Measurements from ENCODE around the gene KRTAP9-7.

DNA sequence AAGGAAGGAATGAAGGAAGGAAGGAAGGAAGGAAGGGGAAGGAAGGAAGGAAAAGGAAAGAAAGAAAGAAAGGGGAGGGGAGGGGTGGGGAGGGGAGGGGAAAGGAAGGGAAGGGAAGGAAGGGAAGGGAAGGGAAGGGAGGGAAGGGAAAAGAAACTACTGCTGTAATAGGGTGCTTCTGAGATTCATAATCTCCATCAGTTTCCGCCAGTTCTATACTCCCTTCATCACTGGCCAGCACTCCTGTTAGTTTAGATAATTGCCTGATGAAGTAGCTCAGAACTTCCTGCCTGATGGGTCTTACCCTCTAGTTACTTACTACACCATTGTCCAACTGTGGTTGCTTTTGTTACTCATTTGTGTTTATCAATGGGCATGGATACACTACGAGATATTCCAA is 12.3 kb upstream of the KRTAP9-7 start:
- TF ChIP-seq SP1 (CRISPR knock-in tag; conservative IDR thresholded peaks at IDR 0.05) (no peak), GRHL2 (CRISPR knock-in tag; IDR thresholded peaks at IDR 0.05; ENCODE audit: insufficient replicate concordance, severe bottlenecking) (no peak)
- TF ChIP-seq, protein P1, sequence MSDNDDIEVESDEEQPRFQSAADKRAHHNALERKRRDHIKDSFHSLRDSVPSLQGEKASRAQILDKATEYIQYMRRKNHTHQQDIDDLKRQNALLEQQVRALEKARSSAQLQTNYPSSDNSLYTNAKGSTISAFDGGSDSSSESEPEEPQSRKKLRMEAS (CRISPR knock-in tag; IDR thresholded peaks at IDR 0.05): no peak
- TF ChIP-seq, protein P2, sequence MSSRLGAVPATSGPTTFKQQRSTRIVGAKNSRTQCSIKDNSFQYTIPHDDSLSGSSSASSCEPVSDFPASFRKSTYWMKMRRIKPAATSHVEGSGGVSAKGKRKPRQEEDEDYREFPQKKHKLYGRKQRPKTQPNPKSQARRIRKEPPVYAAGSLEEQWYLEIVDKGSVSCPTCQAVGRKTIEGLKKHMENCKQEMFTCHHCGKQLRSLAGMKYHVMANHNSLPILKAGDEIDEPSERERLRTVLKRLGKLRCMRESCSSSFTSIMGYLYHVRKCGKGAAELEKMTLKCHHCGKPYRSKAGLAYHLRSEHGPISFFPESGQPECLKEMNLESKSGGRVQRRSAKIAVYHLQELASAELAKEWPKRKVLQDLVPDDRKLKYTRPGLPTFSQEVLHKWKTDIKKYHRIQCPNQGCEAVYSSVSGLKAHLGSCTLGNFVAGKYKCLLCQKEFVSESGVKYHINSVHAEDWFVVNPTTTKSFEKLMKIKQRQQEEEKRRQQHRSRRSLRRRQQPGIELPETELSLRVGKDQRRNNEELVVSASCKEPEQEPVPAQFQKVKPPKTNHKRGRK (CRISPR knock-in tag; IDR thresholded peaks at IDR 0.05; ENCODE audit: borderline replicate concordance): no peak
